SK-N-SH treated with all-trans-retinoic acid at 6 μM for 48 hours (cell line): Measurements from ENCODE around the gene SPAG7.
A peak's percentile ranks its signal among the peaks of the same experiment; 100 is the strongest.

Experiments used
- ATAC-seq: fragments of 200-7000 bp; cut with Tn5 transposase; 3 replicates; pipeline ENCODE4 v1.9.1; 2020; ENCODE audit warnings: mild to moderate bottlenecking, moderate library complexity
- ARNTL ChIP-seq: fragments of 450-650 bp; formaldehyde crosslinking; IDR thresholded peaks from 2 replicates; pipeline ENCODE4 v1.5.0; 2020; ENCODE audit warnings: low read depth, mild to moderate bottlenecking, moderate library complexity, borderline replicate concordance
- BACH2 ChIP-seq: fragments of 250-450 bp; sonication (Bioruptor Pico); IDR thresholded peaks from 2 replicates; pipeline ENCODE4 v1.9.0; 2021; ENCODE audit warnings: mild to moderate bottlenecking, borderline replicate concordance
- CSDC2 ChIP-seq: fragments of 250-450 bp; sonication (Bioruptor Pico); IDR thresholded peaks from 2 replicates; pipeline ENCODE4 v1.5.0; 2020; ENCODE audit warnings: mild to moderate bottlenecking, moderate library complexity
- CSRNP3 ChIP-seq: fragments of 250-450 bp; sonication (Bioruptor Pico); IDR thresholded peaks from 2 replicates; pipeline ENCODE4 v1.5.1; 2021; ENCODE audit warnings: mild to moderate bottlenecking, moderate library complexity
- ESRRG ChIP-seq: fragments of 250-450 bp; sonication (Bioruptor Pico); IDR thresholded peaks from 2 replicates; pipeline ENCODE4 v1.6.1; 2021; ENCODE audit warnings: mild to moderate bottlenecking
- GLIS3 ChIP-seq: fragments of 250-450 bp; sonication (Bioruptor Pico); IDR thresholded peaks from 2 replicates; pipeline ENCODE4 v1.5.0; 2020; ENCODE audit warnings: mild to moderate bottlenecking, moderate library complexity
- ISL1 ChIP-seq: fragments of 250-450 bp; sonication (Bioruptor Pico); IDR thresholded peaks from 2 replicates; pipeline ENCODE4 v2.1.2; 2022; ENCODE audit warnings: mild to moderate bottlenecking, moderate library complexity
- OSR1 ChIP-seq: fragments of 250-450 bp; sonication (Bioruptor Pico); IDR thresholded peaks from 2 replicates; pipeline ENCODE4 v1.8.0; 2022; ENCODE audit warnings: moderate library complexity, mild to moderate bottlenecking, inconsistent platforms
- PATZ1 ChIP-seq: fragments of 250-450 bp; sonication (Bioruptor Pico); IDR thresholded peaks from 2 replicates; pipeline ENCODE4 v1.8.0; 2020; ENCODE audit warnings: mild to moderate bottlenecking, moderate library complexity, borderline replicate concordance
- PPARA ChIP-seq: fragments of 250-450 bp; sonication (Bioruptor Pico); IDR thresholded peaks from 2 replicates; pipeline ENCODE4 v1.5.0; 2020; ENCODE audit warnings: mild to moderate bottlenecking, borderline replicate concordance
- RARB ChIP-seq: fragments of 250-450 bp; sonication (Bioruptor Pico); IDR thresholded peaks from 2 replicates; pipeline ENCODE4 v1.8.0; 2021; ENCODE audit warnings: mild to moderate bottlenecking, moderate library complexity
- SNAI2 ChIP-seq: fragments of 250-450 bp; sonication (Bioruptor Pico); IDR thresholded peaks from 2 replicates; pipeline ENCODE4 v1.5.0; 2020; ENCODE audit warnings: mild to moderate bottlenecking, moderate library complexity
- TCF4 ChIP-seq: fragments of 250-450 bp; sonication (Bioruptor Pico); IDR thresholded peaks from 2 replicates; pipeline ENCODE4 v1.8.0; 2021; ENCODE audit warnings: mild to moderate bottlenecking, moderate library complexity, borderline replicate concordance
- TOX ChIP-seq: fragments of 250-450 bp; sonication (Bioruptor Pico); IDR thresholded peaks from 2 replicates; pipeline ENCODE4 v1.8.0; 2021; ENCODE audit warnings: mild to moderate bottlenecking, moderate library complexity, borderline replicate concordance
- ZC3H10 ChIP-seq: fragments of 250-450 bp; sonication (Bioruptor Pico); IDR thresholded peaks from 2 replicates; pipeline ENCODE4 v1.5.1; 2021; ENCODE audit warnings: mild to moderate bottlenecking, moderate library complexity
- ZFP3 ChIP-seq: fragments of 250-450 bp; sonication (Bioruptor Pico); IDR thresholded peaks from 2 replicates; pipeline ENCODE4 v1.5.0; 2020; ENCODE audit warnings: mild to moderate bottlenecking, moderate library complexity
- ZNF565 ChIP-seq: fragments of 450-650 bp; formaldehyde crosslinking; conservative IDR thresholded peaks from 2 replicates; pipeline ENCODE4 v1.5.0; 2020; ENCODE audit warnings: low read depth, mild to moderate bottlenecking, moderate library complexity
- ZNF70 ChIP-seq: fragments of 450-650 bp; formaldehyde crosslinking; IDR thresholded peaks from 2 replicates; pipeline ENCODE4 v1.5.0; 2020; ENCODE audit warnings: mild to moderate bottlenecking, moderate library complexity
- ZNF8 ChIP-seq: fragments of 450-650 bp; formaldehyde crosslinking; IDR thresholded peaks from 2 replicates; pipeline ENCODE4 v1.5.0; 2020; ENCODE audit warnings: mild to moderate bottlenecking, moderate library complexity
- TF ChIP-seq, protein P1 (sequence below): fragments of 250-450 bp; sonication (Bioruptor Pico); IDR thresholded peaks from 2 replicates; pipeline ENCODE4 v1.5.1; 2020; ENCODE audit warnings: low read depth, mild to moderate bottlenecking, moderate library complexity
- TF ChIP-seq, protein P2 (sequence below): fragments of 250-450 bp; sonication (Bioruptor Pico); IDR thresholded peaks from 2 replicates; pipeline ENCODE4 v1.8.0; 2021; ENCODE audit warnings: low read depth, mild to moderate bottlenecking, moderate library complexity, borderline replicate concordance

The SPAG7 gene

GRCh38 chr17:4945944-4946280 lies 21.7 kb downstream of the SPAG7 start:
- no peak for ATAC-seq

GRCh38 chr17:4945176-4945943 lies 22.3 kb downstream of the SPAG7 start:
- peak; percentile 44 for ATAC-seq
- no peak for TF ChIP-seq TOX (CRISPR knock-in tag)
- 0 out of 2 replicates have a peak, but pooled peaks have one; percentile 63 for TF ChIP-seq GLIS3 (CRISPR knock-in tag)

More at GRCh38 chr17:4945944-4946280, 21.7 kb downstream of the SPAG7 start:
- TF ChIP-seq ZNF70 (CRISPR knock-in tag) = no peak
- no peak for TF ChIP-seq ESRRG (CRISPR knock-in tag)
- TF ChIP-seq ARNTL (CRISPR knock-in tag) = no peak
- no peak for TF ChIP-seq RARB (CRISPR knock-in tag)
- TF ChIP-seq, protein P1, sequence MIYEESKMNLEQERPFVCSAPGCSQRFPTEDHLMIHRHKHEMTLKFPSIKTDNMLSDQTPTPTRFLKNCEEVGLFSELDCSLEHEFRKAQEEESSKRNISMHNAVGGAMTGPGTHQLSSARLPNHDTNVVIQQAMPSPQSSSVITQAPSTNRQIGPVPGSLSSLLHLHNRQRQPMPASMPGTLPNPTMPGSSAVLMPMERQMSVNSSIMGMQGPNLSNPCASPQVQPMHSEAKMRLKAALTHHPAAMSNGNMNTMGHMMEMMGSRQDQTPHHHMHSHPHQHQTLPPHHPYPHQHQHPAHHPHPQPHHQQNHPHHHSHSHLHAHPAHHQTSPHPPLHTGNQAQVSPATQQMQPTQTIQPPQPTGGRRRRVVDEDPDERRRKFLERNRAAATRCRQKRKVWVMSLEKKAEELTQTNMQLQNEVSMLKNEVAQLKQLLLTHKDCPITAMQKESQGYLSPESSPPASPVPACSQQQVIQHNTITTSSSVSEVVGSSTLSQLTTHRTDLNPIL (CRISPR knock-in tag) = no peak
- no peak for TF ChIP-seq ISL1 (CRISPR knock-in tag)
- TF ChIP-seq OSR1 (CRISPR knock-in tag) = no peak
- TF ChIP-seq BACH2 (CRISPR knock-in tag) = no peak
- no peak for TF ChIP-seq CSDC2 (CRISPR knock-in tag)
- TF ChIP-seq PATZ1 (CRISPR knock-in tag) = no peak
- no peak for TF ChIP-seq PPARA (CRISPR knock-in tag)
- TF ChIP-seq GLIS3 (CRISPR knock-in tag) = no peak
- no peak for TF ChIP-seq TCF4 (CRISPR knock-in tag)
- no peak for TF ChIP-seq ZC3H10 (CRISPR knock-in tag)
- TF ChIP-seq, protein P2, sequence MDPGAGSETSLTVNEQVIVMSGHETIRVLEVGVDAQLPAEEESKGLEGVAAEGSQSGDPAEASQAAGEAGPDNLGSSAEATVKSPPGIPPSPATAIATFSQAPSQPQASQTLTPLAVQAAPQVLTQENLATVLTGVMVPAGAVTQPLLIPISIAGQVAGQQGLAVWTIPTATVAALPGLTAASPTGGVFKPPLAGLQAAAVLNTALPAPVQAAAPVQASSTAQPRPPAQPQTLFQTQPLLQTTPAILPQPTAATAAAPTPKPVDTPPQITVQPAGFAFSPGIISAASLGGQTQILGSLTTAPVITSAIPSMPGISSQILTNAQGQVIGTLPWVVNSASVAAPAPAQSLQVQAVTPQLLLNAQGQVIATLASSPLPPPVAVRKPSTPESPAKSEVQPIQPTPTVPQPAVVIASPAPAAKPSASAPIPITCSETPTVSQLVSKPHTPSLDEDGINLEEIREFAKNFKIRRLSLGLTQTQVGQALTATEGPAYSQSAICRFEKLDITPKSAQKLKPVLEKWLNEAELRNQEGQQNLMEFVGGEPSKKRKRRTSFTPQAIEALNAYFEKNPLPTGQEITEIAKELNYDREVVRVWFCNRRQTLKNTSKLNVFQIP = no peak
- TF ChIP-seq ZNF8 (CRISPR knock-in tag) = no peak
- no peak for TF ChIP-seq TOX (CRISPR knock-in tag)

DNA sequence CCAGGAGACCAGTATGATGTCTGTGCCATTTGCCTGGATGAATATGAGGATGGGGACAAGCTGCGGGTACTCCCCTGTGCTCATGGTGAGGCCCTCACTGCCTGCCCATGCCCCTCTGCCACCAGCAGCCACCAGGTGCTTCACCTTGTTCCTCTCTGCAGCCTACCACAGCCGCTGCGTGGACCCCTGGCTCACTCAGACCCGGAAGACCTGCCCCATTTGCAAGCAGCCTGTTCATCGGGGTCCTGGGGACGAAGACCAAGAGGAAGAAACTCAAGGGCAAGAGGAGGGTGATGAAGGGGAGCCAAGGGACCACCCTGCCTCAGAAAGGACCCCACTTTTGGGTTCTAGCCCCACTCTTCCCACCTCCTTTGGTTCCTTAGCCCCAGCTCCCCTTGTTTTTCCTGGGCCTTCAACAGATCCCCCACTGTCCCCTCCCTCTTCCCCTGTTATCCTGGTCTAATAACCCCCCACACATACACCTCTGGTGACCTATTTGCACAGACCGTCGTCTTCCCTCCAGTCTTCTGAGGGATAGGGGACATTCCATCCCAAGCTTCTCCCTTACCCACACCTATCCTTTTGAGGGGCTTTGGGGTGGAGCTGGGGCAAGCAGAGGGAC lies 23.0 kb downstream of the SPAG7 start:
- ATAC-seq = no peak
- TF ChIP-seq CSRNP3 (CRISPR knock-in tag) = 0 out of 2 replicates have a peak, but pooled peaks have one; percentile 56
- TF ChIP-seq TOX (CRISPR knock-in tag) = no peak
- TF ChIP-seq BACH2 (CRISPR knock-in tag) = no peak

DNA sequence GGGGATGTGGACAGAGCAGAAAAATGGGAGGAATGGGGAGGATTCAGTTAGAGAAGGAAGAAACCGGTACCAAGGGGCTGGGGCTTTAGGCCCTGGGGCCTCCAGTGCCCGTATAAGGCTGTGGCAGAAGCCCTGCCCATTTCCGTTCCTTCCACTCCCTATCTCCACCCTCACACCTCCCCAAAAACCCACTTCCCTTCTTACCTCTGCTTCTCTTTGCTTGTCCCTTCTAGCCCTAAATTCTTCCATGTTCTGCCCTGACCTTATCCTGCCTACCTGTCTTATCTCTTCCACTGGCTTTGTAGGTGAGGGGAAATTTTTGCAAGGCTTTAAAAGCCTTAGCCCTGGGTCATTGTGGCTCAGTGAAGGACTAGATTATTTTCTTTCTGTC lies 23.5 kb downstream of the SPAG7 start:
- TF ChIP-seq CSRNP3 (CRISPR knock-in tag) (no peak), TCF4 (CRISPR knock-in tag) (no peak), OSR1 (CRISPR knock-in tag) (no peak), ZFP3 (CRISPR knock-in tag) (no peak), BACH2 (CRISPR knock-in tag) (no peak), PPARA (CRISPR knock-in tag) (no peak), ZNF565 (no peak), ZNF70 (CRISPR knock-in tag) (no peak), TOX (CRISPR knock-in tag) (no peak), ISL1 (CRISPR knock-in tag) (no peak), PATZ1 (CRISPR knock-in tag) (no peak), SNAI2 (CRISPR knock-in tag) (no peak), ARNTL (CRISPR knock-in tag) (no peak), ESRRG (CRISPR knock-in tag) (no peak), ZNF8 (CRISPR knock-in tag) (no peak)
- TF ChIP-seq, protein P2 = no peak
- no peak for ATAC-seq
